ENCODE data around the gene KRTAP9-3.
"Not testable (repeated sequence)": the region's sequence is repeated elsewhere in the genome, so short reads cannot be mapped to it uniquely, and the experiment has no call there.

The KRTAP9-3 gene

DNA sequence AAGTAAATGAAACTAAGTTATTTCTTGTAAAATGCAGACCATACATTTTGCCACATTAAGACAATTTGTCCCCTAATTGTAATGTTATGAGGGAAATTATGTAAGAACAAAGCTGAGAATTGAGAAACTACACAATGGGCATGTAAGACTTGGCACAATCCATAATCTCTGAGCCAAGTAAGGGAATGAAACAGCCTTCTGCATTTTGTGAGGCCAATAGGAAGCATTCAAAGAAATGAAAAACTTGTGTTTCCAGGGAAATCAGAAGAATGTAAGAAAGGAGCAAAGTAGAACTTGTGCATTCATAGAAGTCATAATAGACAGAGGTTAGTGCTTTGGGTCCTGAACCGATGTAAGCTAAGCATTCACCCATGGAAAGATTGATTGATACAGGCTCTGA is 19.0 kb downstream of the KRTAP9-3 start:
- no peak for DNase-seq (ENCODE audit: low spot score)

- no peak for DNase-seq (ENCODE audit: low spot score)
Measured at GRCh38 chr17:41254861-41255260, 22.6 kb downstream of the KRTAP9-3 start.

DNA sequence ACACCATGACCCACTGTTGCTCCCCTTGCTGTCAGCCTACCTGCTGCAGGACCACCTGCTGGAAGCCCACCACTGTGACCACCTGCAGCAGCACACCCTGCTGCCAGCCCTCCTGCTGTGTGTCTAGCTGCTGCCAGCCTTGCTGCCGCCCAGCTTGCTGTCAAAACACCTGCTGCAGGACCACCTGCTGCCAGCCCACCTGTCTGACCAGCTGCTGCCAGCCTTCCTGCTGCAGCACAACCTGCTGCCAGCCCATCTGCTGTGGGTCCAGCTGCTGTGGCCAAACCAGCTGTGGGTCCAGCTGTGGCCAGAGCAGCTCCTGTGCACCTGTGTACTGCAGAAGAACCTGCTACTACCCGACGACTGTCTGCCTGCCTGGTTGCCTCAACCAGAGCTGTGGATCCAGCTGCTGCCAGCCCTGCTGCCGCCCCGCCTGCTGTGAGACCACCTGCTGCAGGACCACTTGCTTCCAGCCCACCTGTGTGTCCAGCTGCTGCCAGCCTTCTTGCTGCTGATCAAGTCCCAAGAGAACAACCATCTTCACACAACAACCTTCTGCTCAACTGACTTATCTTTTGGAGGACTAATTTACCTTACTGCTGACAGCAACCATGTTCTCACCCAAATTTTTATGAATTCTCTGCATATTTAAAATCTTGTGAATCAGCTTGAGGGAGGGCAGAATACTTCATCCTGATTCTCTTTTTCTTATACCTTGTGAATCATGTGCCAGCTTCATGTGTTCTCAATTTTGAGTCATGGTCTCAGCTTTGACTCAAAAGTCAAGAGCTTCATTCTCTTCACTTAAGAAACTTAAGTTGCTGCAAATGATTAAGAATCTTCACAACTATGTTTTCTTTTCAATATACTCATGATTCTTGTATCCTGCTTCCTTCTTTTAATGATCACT is 23.4 kb downstream of the KRTAP9-3 start, which contains the start of gene KRTAP9-9:
Gene KRTAP9-9 (plus strand): TSS at position 4 of the 910 bp plus-strand sequence.
- not testable (repeated sequence) for DNase-seq (ENCODE audit: low spot score)

DNA sequence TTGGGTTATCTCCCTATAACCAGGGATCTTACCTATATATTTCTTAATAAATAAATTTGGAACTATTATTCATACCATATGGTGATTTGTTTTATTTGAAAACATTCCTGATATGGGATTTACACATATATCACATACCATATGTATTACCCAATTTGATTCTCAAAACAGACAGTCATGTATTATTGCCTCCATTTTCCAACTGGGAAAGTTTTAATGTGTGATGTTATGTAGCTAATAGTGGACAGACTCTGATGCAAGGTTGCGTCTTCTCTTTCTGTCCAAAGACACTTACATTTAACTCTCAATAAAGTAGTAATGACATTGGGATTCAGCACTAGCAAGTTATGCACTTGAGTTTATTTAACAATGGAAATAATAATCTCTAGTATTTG is 24.0 kb downstream of the KRTAP9-3 start:
- no peak for DNase-seq (ENCODE audit: low spot score)

DNA sequence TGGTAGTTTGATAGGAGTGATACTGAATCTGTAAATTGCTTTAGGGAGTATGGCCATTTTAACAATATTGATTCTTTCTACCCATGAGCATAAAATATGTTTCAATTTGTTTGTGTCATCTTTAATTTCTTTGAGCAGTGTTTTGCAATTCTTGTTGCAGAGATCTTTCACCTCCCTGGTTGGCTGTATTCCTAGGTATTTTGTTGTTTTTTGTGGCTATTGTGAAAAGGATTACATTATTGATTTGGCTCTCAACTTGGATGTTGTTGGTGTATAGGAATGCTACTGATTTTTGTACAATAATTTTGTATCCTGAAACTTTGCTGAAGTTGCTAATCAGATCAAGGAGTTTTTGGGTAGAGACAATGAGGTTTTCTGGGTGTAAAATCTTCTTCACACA is 26.2 kb downstream of the KRTAP9-3 start:
- DNase-seq (ENCODE audit: low spot score) = no peak

- DNase-seq (ENCODE audit: low spot score) = no peak
Measured at GRCh38 chr17:41263212-41263611, 31.0 kb downstream of the KRTAP9-3 start.

DNA sequence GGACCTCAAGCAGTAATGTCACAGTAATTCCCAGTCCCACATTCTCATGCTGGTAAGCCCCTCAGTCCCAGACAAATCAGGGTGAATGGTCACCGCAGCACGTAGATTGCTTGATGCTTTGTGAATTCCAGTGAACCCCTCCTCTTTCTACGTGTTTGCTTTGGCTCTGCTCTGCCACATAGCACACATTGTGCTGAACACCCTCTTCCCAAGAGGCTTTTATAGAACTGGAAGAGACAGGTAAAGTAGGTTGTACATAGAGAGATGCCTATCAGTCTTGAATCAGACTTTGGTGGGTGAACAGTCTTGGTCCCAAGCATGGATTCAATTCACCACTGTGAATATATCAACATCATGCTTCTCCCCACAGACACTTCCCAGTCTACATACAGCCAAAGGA is 32.4 kb downstream of the KRTAP9-3 start:
- DNase-seq (ENCODE audit: low spot score) = no peak

GRCh38 chr17:41265078-41265477 is 32.8 kb downstream of the KRTAP9-3 start, which contains the start of gene KRTAP9-6:
KRTAP9-6 (plus strand) TSS chr17:41265378; CDS start chr17:41265378, 0 bp downstream.
- no peak for DNase-seq (ENCODE audit: low spot score)

GRCh38 chr17:41267711-41268110 is 35.5 kb downstream of the KRTAP9-3 start:
- DNase-seq (ENCODE audit: low spot score) = no peak

- not testable (repeated sequence) for DNase-seq (ENCODE audit: low spot score)
Measured at GRCh38 chr17:41271323-41271722, 39.1 kb downstream of the KRTAP9-3 start.

DNA sequence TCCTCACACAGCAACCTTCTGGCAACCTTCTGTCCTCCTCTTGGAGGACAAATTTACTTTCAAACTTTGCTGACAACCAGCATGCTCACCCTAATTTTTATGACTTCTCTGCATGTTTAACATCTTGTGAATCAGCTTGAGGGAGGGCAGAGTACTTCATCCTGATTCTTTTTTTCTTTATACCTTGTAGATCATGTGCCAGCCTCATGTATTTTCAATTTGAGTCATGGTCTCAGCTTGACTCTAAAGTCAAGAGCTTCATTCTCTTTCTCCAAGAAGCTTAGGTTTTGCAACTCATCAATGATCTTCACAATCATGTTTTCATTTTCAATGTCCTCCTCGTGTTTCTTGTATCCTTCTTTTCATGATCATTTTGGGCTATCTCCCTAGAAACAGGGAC is 39.6 kb downstream of the KRTAP9-3 start:
- no peak for DNase-seq (ENCODE audit: low spot score)

GRCh38 chr17:41275648-41276190 is 43.5 kb downstream of the KRTAP9-3 start, which contains the start of gene KRTAP9-7:
KRTAP9-7 (plus strand) TSS chr17:41275698; CDS start chr17:41275698, 0 bp downstream.
- not testable (repeated sequence) for DNase-seq (ENCODE audit: low spot score)

- DNase-seq (ENCODE audit: low spot score) = no peak
Measured at GRCh38 chr17:41278176-41278955, 46.1 kb downstream of the KRTAP9-3 start.

All from AG08396 (cell line).